Activated T-cell treated with anti-CD3 and anti-CD28 coated beads, Interleukin-2, amount 50 U/mL, for 24 hours (primary cell): ENCODE results near the gene LLGL1.
A peak's percentile ranks its signal among the peaks of the same experiment; 100 is the strongest.

Experiments used
- DNase-seq: peaks from one replicate; pipeline ENCODE4 v3.0.0-alpha.2; 2020
- H3K27ac Mint-ChIP-seq: 2 replicates; pipeline ENCODE4 v1.8.0; 2020; ENCODE audit warnings: mild to moderate bottlenecking, mixed read lengths
- H3K27me3 Mint-ChIP-seq: 2 replicates; pipeline ENCODE4 v1.8.0; 2020; ENCODE audit warnings: mixed read lengths
- H3K36me3 Mint-ChIP-seq: 2 replicates; pipeline ENCODE4 v1.8.0; 2020; ENCODE audit warnings: low read depth, mixed read lengths
- H3K4me1 Mint-ChIP-seq: 2 replicates; pipeline ENCODE4 v1.8.0; 2020; ENCODE audit warnings: low read depth, mixed read lengths
- H3K4me3 Mint-ChIP-seq: 2 replicates; pipeline ENCODE4 v1.8.0; 2020; ENCODE audit warnings: mild to moderate bottlenecking, moderate library complexity, mixed read lengths
- H3K9me3 Mint-ChIP-seq: 2 replicates; pipeline ENCODE4 v1.8.0; 2020; ENCODE audit warnings: mixed read lengths

The LLGL1 gene

GRCh38 chr17:18186627-18186982 is 38.8 kb upstream of the LLGL1 start:
- DNase-seq: no peak
- Mint-ChIP-seq H3K4me3 (peak overlapping the region; percentile 95), H3K36me3 (peaks cover 75% of the 10 kb centered on the region), H3K27me3 (no peaks in the 10 kb centered on the region), H3K9me3 (no peaks in the 10 kb centered on the region), H3K27ac (peak overlapping the region; percentile 99), H3K4me1 (peaks cover 71% of the 10 kb centered on the region)

- Mint-ChIP-seq H3K4me1 (peaks cover 71% of the 10 kb centered on the region), H3K4me3 (peak overlapping the region; percentile 95), H3K27ac (peak overlapping the region; percentile 99), H3K36me3 (peaks cover 80% of the 10 kb centered on the region), H3K9me3 (no peaks in the 10 kb centered on the region), H3K27me3 (no peaks in the 10 kb centered on the region)
- no peak for DNase-seq
Observed at GRCh38 chr17:18187226-18187625, 38.2 kb upstream of the LLGL1 start.

DNA sequence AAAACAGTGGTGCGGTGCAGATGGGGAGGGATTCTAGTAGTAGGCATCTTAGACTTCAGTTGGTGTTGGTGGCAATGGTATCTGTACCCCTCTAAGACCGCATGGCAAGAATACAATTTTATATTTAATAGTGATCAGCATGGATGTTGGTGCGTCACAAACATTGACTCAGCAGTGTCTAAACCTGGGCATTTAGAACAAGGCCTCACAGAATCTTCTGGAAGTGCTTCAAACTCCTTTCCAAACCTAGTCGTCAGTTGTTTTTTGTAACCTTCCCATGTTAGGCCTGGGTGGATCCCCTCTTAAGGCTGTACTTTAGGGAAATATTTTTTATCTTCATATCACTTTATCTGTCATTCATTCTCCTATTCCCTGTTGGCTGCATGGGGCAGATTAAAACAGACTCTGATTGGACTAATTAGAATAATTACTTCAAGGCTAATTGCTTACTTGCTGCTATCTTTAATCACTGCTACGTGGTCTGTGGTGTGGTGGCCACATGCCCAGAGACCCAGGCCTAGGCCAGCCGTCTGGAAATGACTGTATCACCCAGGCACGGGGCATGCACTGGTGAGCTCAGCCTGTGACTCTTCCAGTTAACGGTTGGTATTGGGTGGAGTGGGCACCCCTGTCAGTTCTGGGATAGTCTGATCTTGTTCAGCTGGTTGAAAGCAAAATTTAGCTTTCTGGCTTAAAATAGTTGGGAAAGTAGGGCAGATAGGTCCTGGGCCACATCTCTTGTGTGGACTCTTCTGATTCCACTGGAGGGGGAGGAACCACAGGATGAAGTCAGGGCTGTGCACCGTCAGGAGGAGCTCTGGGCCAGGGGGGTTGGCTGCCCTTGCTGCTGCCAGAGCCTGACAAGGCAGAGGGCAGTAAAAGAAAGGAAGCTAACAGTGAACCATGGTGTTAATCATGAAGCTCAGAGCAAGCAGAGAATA is 37.3 kb upstream of the LLGL1 start:
- peak overlapping the region; percentile 95 for H3K4me3 Mint-ChIP-seq
- H3K27me3 Mint-ChIP-seq: no peaks in the 10 kb centered on the region
- H3K27ac Mint-ChIP-seq: peak overlapping the region; percentile 99
- H3K36me3 Mint-ChIP-seq: peaks cover 85% of the 10 kb centered on the region
- H3K4me1 Mint-ChIP-seq: peaks cover 72% of the 10 kb centered on the region
- no peak for DNase-seq
- H3K9me3 Mint-ChIP-seq: no peaks in the 10 kb centered on the region

- Mint-ChIP-seq H3K27ac (peak overlapping the region; percentile 34), H3K4me3 (no peak overlapping the region), H3K4me1 (peaks cover 82% of the 10 kb centered on the region)
Observed at GRCh38 chr17:18190628-18191235, 34.7 kb upstream of the LLGL1 start.

DNA sequence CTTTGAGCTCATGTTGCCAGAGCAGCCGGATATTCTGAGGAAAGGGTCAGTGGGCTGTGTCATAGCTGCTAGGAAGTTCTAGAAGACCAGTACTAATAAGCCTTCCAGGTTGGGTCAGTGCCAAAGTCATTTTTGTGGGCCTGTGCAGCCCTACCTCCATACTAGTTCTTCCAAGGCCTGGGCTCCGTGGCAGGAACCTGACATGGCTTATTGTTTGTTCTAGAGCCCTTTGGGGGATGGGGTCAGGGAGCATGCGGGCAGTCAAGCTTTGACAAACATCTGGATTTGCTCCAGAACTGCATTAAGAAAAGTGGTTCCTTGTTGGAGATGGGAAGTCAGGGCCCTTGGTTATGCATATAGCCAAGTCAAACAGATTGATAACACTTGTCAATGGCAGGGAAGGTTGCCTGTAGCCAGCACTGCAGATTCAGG is 34.2 kb upstream of the LLGL1 start:
- H3K27ac Mint-ChIP-seq: peak overlapping the region; percentile 34
- H3K4me1 Mint-ChIP-seq: peaks cover 82% of the 10 kb centered on the region
- DNase-seq: no peak
- H3K36me3 Mint-ChIP-seq: peaks cover 89% of the 10 kb centered on the region
- H3K4me3 Mint-ChIP-seq: no peak overlapping the region
- H3K9me3 Mint-ChIP-seq: no peaks in the 10 kb centered on the region
- H3K27me3 Mint-ChIP-seq: no peaks in the 10 kb centered on the region

More at GRCh38 chr17:18190628-18191235, 34.7 kb upstream of the LLGL1 start:
- no peaks in the 10 kb centered on the region for H3K9me3 Mint-ChIP-seq
- no peak for DNase-seq
- peaks cover 89% of the 10 kb centered on the region for H3K36me3 Mint-ChIP-seq
- no peaks in the 10 kb centered on the region for H3K27me3 Mint-ChIP-seq

GRCh38 chr17:18191967-18192366 is 33.5 kb upstream of the LLGL1 start:
- no peak overlapping the region for H3K4me3 Mint-ChIP-seq
- H3K27ac Mint-ChIP-seq: peak overlapping the region; percentile 34
- peaks cover 82% of the 10 kb centered on the region for H3K4me1 Mint-ChIP-seq
- peaks cover 89% of the 10 kb centered on the region for H3K36me3 Mint-ChIP-seq
- no peak for DNase-seq
- no peaks in the 10 kb centered on the region for H3K9me3 Mint-ChIP-seq
- H3K27me3 Mint-ChIP-seq: no peaks in the 10 kb centered on the region

DNA sequence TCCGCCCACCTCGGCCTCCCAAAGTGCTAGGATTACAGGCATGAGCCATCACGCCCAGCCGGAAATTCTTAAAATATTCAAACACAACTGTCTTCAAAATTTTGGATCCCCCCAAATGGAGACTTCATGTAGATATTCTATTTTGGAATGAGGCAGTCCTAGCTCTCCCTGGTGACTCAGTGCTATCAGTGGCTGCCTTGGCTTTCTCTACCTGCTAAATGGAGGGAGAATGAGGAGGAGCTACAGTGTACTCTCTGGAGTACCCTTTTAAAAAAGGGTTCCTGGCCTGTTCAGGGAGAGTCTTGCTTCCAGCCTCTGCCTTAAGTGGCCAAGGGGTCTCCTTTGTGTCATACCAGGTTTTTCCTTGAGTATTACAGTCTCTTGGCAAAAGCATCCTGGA is 31.0 kb upstream of the LLGL1 start:
- Mint-ChIP-seq H3K27ac (peak overlapping the region; percentile 71), H3K27me3 (no peaks in the 10 kb centered on the region), H3K36me3 (peaks cover 91% of the 10 kb centered on the region), H3K4me3 (no peak overlapping the region), H3K9me3 (no peaks in the 10 kb centered on the region), H3K4me1 (peaks cover 85% of the 10 kb centered on the region)
- no peak for DNase-seq

GRCh38 chr17:18194804-18195203 is 30.6 kb upstream of the LLGL1 start:
- peaks cover 84% of the 10 kb centered on the region for H3K4me1 Mint-ChIP-seq
- H3K9me3 Mint-ChIP-seq: no peaks in the 10 kb centered on the region
- H3K27ac Mint-ChIP-seq: peak overlapping the region; percentile 71
- peaks cover 91% of the 10 kb centered on the region for H3K36me3 Mint-ChIP-seq
- H3K27me3 Mint-ChIP-seq: no peaks in the 10 kb centered on the region
- DNase-seq: no peak
- H3K4me3 Mint-ChIP-seq: no peak overlapping the region

DNA sequence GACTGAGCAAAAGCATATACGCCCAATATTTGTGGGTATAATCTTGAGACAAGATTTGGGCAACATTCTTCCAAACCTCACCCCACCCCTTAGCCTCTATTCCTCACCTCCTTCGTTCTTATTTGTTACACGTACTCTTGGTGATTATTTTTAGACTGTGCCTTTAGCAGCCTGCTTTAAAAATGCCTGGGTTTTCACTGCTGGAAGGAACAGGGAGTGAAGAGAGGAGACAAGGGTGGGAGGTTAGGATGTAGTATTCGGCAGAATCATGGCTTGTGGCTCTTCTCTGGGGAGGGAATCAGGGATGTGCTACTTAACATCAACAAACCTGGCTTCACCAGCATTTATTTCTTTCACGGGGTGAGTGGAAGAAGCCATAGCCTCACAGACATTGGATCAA is 30.2 kb upstream of the LLGL1 start:
- H3K4me1 Mint-ChIP-seq: peaks cover 84% of the 10 kb centered on the region
- DNase-seq: no peak
- peak overlapping the region; percentile 71 for H3K27ac Mint-ChIP-seq
- no peak overlapping the region for H3K4me3 Mint-ChIP-seq
- no peaks in the 10 kb centered on the region for H3K9me3 Mint-ChIP-seq
- H3K36me3 Mint-ChIP-seq: peaks cover 91% of the 10 kb centered on the region
- no peaks in the 10 kb centered on the region for H3K27me3 Mint-ChIP-seq

DNA sequence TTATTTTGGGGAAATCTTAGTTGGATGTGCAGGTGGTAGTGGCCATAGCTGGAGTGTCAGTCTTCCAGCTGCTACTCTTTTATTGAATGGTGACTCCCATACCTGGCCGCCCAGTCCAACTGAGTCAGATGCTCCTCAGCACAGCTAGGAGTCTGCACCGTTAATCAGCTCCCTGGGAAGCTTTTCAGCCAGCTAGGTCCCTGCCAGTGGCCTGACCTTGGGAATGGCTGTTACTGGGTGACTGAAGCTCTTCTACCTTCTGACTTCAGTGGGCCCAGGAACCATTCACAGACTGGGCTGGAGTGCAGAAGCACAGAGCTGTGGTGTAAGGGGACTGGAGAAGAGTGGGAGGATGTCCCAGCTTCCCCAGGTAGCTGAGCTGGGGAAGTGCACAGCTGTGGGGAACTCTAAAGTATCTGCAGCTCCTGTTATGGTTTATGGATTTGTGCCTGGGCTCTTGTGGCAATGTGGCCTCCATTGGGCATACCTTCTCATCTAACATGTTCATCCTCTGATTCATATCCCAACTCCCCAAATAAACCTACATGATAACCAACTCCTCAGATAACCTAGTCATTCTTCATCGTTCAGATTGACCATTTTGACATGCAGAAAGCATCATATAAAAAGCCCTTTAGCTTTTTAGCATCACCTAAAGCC is 27.8 kb upstream of the LLGL1 start:
- Mint-ChIP-seq H3K4me1 (peaks cover 74% of the 10 kb centered on the region), H3K36me3 (peaks cover 86% of the 10 kb centered on the region), H3K27me3 (no peaks in the 10 kb centered on the region), H3K9me3 (no peaks in the 10 kb centered on the region), H3K27ac (peak overlapping the region; percentile 84), H3K4me3 (no peak overlapping the region)
- no peak for DNase-seq

DNA sequence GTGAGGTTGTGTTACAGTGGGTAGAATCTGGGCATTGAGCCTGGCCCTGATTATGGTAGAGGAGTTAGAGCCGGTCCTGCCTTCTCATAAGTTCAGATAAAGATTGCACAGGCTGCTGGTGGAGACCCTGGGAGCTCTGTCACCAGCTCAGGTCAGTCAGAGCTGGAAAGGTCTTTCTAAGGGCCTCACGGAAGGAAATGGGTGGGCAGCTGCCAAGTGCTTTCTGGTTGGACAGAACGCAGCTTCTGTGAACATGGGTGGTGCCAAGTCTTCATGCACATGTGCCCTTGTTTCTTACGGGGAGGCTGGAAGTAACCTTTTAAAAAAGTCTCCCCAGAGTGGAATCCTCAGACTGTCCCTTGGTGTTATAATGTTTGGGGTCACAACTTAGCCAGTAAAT is 26.9 kb upstream of the LLGL1 start:
- Mint-ChIP-seq H3K27ac (peak overlapping the region; percentile 84), H3K36me3 (peaks cover 84% of the 10 kb centered on the region), H3K27me3 (no peaks in the 10 kb centered on the region)

GRCh38 chr17:18201108-18201507 is 24.3 kb upstream of the LLGL1 start:
- no peaks in the 10 kb centered on the region for H3K27me3 Mint-ChIP-seq
- H3K9me3 Mint-ChIP-seq: no peaks in the 10 kb centered on the region
- peak overlapping the region; percentile 38 for H3K27ac Mint-ChIP-seq
- DNase-seq: no peak
- H3K36me3 Mint-ChIP-seq: peaks cover 75% of the 10 kb centered on the region
- H3K4me3 Mint-ChIP-seq: no peak overlapping the region
- peaks cover 49% of the 10 kb centered on the region for H3K4me1 Mint-ChIP-seq

More for the DNA sequence above, 26.9 kb upstream of the LLGL1 start:
- no peak for DNase-seq
- H3K9me3 Mint-ChIP-seq: no peaks in the 10 kb centered on the region
- peaks cover 70% of the 10 kb centered on the region for H3K4me1 Mint-ChIP-seq
- no peak overlapping the region for H3K4me3 Mint-ChIP-seq

DNA sequence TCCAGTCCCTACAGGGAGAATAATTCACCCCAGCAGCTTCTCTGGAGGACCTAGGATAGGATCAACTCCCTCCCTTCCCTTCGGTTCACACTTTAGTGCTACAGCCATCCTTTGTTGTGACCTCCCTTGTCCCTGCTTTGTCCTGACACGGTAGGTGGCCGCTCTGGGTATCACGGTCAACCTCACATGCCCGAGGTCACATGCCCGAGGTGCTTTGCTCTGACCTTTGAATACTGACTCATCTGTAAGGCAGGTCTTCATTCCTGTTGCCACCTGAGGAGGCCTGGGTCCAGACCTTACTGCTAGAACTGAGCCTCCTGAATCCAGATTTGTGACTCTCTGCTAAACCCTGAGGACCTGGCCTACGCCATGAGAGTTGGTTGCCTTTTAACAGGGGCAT is 22.1 kb upstream of the LLGL1 start:
- Mint-ChIP-seq H3K27me3 (no peaks in the 10 kb centered on the region), H3K9me3 (no peaks in the 10 kb centered on the region), H3K27ac (peak overlapping the region; percentile 74), H3K36me3 (peaks cover 74% of the 10 kb centered on the region), H3K4me1 (peaks cover 29% of the 10 kb centered on the region), H3K4me3 (no peak overlapping the region)
- no peak for DNase-seq

DNA sequence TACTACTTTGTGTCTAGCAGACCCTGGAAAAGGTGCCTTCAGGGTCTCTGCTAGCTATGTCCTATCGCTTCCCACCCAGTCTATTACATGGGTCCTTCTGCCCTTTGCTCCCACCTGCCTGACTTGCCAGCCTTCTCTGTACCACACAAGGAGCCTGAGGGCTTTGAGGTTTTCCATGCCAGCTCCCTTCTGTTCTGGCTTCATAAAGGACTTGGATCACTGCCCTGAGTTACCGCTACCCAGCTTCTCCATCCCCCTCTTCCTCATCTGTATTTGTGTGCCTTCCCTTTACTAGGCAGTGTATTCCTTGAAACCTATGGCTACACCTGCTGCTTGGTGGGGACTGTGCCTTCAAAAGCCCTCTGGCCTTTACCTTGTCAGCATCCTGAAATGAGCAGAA is 19.6 kb upstream of the LLGL1 start:
- no peaks in the 10 kb centered on the region for H3K9me3 Mint-ChIP-seq
- H3K27ac Mint-ChIP-seq: peak overlapping the region; percentile 65
- no peaks in the 10 kb centered on the region for H3K27me3 Mint-ChIP-seq
- H3K4me3 Mint-ChIP-seq: no peak overlapping the region
- peaks cover 75% of the 10 kb centered on the region for H3K36me3 Mint-ChIP-seq
- peaks cover 8% of the 10 kb centered on the region for H3K4me1 Mint-ChIP-seq
- no peak for DNase-seq

DNA sequence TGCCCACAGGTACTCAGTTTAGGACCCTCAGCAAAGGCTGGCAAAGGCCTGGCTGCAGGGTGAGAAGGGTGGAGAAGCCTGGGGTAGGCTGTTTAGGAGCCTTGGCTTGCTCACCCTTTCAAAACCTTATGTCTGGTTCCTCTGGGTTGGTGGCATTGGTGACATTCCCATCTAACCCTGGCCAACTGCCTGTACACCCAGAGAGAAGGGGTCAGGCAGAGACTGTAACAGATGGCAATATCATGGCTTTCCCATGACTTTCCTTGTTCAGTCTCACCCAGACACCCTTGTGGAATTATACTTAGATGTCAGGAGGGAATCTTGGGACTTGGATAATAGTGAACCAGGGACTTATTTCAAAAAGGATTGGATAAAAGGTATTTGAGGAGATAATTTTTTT is 18.5 kb upstream of the LLGL1 start:
- H3K4me1 Mint-ChIP-seq: peaks cover 2% of the 10 kb centered on the region
- H3K4me3 Mint-ChIP-seq: no peak overlapping the region
- H3K27me3 Mint-ChIP-seq: no peaks in the 10 kb centered on the region
- no peak for DNase-seq
- H3K27ac Mint-ChIP-seq: no peak overlapping the region
- H3K36me3 Mint-ChIP-seq: peaks cover 72% of the 10 kb centered on the region
- H3K9me3 Mint-ChIP-seq: no peaks in the 10 kb centered on the region
